HepG2 (cell line): ENCODE data around the gene STK40. TPM values are rescaled to one million over a fixed set of nuclear protein-coding genes. Genes with fewer than 3 reads are reported as not detected.

ENCODE experiments used
- ATF1 ChIP-seq: IDR thresholded peaks from 2 replicates; pipeline ENCODE4 v1.6.1; 2016; ENCODE audit warnings: mild to moderate bottlenecking, control low read depth
- ELF3 ChIP-seq: IDR thresholded peaks from 2 replicates; pipeline ENCODE4 v1.6.1; 2016; ENCODE audit warnings: missing genetic modification reagents, missing compliant biosample characterization
- HOXA3 ChIP-seq: sonication (generic); formaldehyde crosslinking; IDR thresholded peaks from 2 replicates; pipeline ENCODE4 v1.5.0; 2020; ENCODE audit warnings: missing genetic modification reagents
- MXI1 ChIP-seq: IDR thresholded peaks from 3 replicates; pipeline ENCODE4 v1.6.1; 2012; ENCODE audit warnings: low read depth, low read length, inconsistent platforms, borderline replicate concordance
- POLR2G ChIP-seq: fragments of 200-400 bp; formaldehyde crosslinking; IDR thresholded peaks from 2 replicates; pipeline ENCODE4 v1.6.1; 2018; ENCODE audit warnings: mild to moderate bottlenecking, low read depth, low read length, moderate library complexity
- RBAK ChIP-seq: sonication (generic); formaldehyde crosslinking; IDR thresholded peaks from 2 replicates; pipeline ENCODE4 v1.5.1; 2020; ENCODE audit warnings: mild to moderate bottlenecking, missing genetic modification reagents
- RNF2 ChIP-seq: fragments of 450-650 bp; conservative IDR thresholded peaks from 2 replicates; pipeline ENCODE4 v1.6.1; 2016; ENCODE audit warnings: low read depth
- SP1 ChIP-seq, 2 experiments: fragments of 450-650 bp in 1 of 2; sonication (generic) in 1 of 2; formaldehyde crosslinking in 1 of 2; IDR thresholded peaks; 2 replicates each; pipeline versions ENCODE4 v1.4.0 to v1.6.1; 2016 to 2020; ENCODE audit warnings: missing genetic modification reagents in 1 of 2
- SRY ChIP-seq: sonication (generic); formaldehyde crosslinking; IDR thresholded peaks from 2 replicates; pipeline ENCODE4 v1.8.0; 2022; ENCODE audit warnings: mild to moderate bottlenecking, missing genetic modification reagents
- TAF1 ChIP-seq: sonication (generic); formaldehyde crosslinking; IDR thresholded peaks from 2 replicates; pipeline ENCODE4 v1.4.0; 2020; ENCODE audit warnings: missing genetic modification reagents
- ZMYM3 ChIP-seq: sonication (generic); formaldehyde crosslinking; IDR thresholded peaks from 2 replicates; pipeline ENCODE4 v1.5.1; 2020; ENCODE audit warnings: mild to moderate bottlenecking, missing genetic modification reagents
- ZNF205 ChIP-seq: IDR thresholded peaks from 2 replicates; pipeline ENCODE4 v1.6.1; 2018; ENCODE audit warnings: missing biosample characterization, missing genetic modification reagents
- ZNF501 ChIP-seq: sonication (generic); formaldehyde crosslinking; IDR thresholded peaks from 2 replicates; pipeline ENCODE4 v1.5.1; 2020; ENCODE audit warnings: mild to moderate bottlenecking, moderate library complexity, missing genetic modification reagents
- ZNF556 ChIP-seq: sonication (generic); formaldehyde crosslinking; IDR thresholded peaks from 2 replicates; pipeline ENCODE4 v1.4.0; 2020; ENCODE audit warnings: mild to moderate bottlenecking, missing genetic modification reagents, borderline replicate concordance
- ZNF776 ChIP-seq: sonication (generic); formaldehyde crosslinking; IDR thresholded peaks from 2 replicates; pipeline ENCODE4 v1.4.0; 2020; ENCODE audit warnings: mild to moderate bottlenecking, missing genetic modification reagents
- polyA plus RNA-seq, 8 experiments: library from polyadenylated mRNA; depleted of rRNA in 3 of 8; stranded (reverse) in 7 of 8; unstranded in 1 of 8; fragments of >200 nt; fragmentation: Illumina TruSeq in 4 of 8; extraction: Trizol in 4 of 8; gene quantifications; 2 replicates each; pipeline versions ENCODE4 v1.2.1 to v1.2.3, GENCODE V29; 2011 to 2016; ENCODE audit warnings: low read depth in 4 of 8, missing spikeins in 1 of 8, mixed read lengths in 1 of 8; ENCODE audit not compliant: insufficient read depth in 1 of 8
- total RNA-seq, 5 experiments: library from RNA; depleted of rRNA; stranded (reverse); fragments of >200 nt; fragmentation: Illumina TruSeq; extraction: Trizol; gene quantifications; 2 replicates each; pipeline ENCODE4 v1.2.3, GENCODE V29; 2016; ENCODE audit warnings: low read depth in 1 of 5
- TF ChIP-seq, protein P1 (sequence below), 2 experiments: sonication (generic) in 1 of 2; formaldehyde crosslinking in 1 of 2; IDR thresholded peaks; 2 replicates each; pipeline versions ENCODE4 v1.4.0 to v1.6.1; 2018 to 2020; ENCODE audit warnings: missing genetic modification reagents in 2 of 2, borderline replicate concordance in 1 of 2, low read depth in 1 of 2, mild to moderate bottlenecking in 1 of 2, missing biosample characterization in 1 of 2
- TF ChIP-seq, protein P2 (sequence below): IDR thresholded peaks from 2 replicates; pipeline ENCODE4 v1.6.1; 2016; ENCODE audit warnings: low read depth
- TF ChIP-seq, protein P3 (sequence below): IDR thresholded peaks from 2 replicates; pipeline ENCODE4 v1.6.1; 2012; ENCODE audit warnings: low read length, improper control_type of control experiment
- TF ChIP-seq, protein P4 (sequence below): IDR thresholded peaks from 2 replicates; pipeline ENCODE4 v1.6.1; 2016; ENCODE audit warnings: low read depth, control low read depth
- TF ChIP-seq, protein P5 (sequence below): IDR thresholded peaks from 2 replicates; pipeline ENCODE4 v1.6.1; 2016; ENCODE audit warnings: missing genetic modification reagents, missing compliant biosample characterization

STK40 gene
- total and polyA plus RNA-seq, 2 of the 13 experiments (the other 11 are each of a cell fraction or from before 2014, with no cell fraction given) = 33.8 to 35.1 TPM

DNA sequence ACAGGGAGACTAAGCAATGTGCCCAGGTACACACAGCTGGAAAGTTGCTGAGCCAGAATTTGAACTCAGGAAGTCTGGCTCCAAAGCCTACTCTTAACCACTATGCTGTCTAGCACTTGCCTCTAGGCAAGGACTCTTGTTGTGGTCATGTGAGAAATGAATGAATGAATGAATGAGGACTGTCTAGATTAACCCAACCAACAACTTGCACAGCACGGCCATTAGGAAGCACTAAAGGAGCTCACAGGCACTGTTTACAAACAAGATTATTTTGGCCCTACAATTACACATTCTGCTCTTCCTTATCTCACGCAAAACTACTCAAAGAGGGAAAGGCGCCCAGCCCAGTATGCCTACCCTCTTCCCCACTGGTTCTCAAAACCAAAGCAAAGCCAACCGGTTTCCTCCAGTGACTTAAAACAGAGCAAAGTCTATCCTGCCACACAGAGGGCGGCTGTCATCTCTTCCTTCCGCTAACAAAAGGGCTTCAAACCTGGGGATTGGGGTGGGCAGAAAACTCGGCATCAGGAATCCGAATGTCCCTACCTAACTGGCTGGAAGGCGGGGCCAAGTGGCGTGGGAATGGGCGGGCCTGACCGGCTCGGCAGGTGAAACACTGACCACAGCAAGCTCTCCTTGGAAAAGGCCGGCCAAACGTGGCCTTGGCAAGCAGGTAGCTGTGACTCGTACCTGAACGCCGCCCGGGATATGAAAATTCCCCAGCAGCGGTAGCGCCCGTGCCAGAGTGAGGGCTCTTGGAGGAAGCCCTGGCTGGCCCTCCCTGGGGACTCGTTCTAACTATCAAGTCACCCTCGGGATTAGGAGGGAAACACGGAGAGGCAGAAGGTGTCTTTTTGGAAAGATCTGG lies 948 bp downstream of the STK40 start (continued):
- TF ChIP-seq ATF1 = peak; percentile 41; the same call in 1 of the 2 replicates
- TF ChIP-seq RBAK = no peak
- TF ChIP-seq ZNF776 (CRISPR knock-in tag) = no peak
- TF ChIP-seq SP1 (IDR thresholded peaks at IDR 0.05) = no peak
- peak; percentile 58; the same call in 1 of the 2 replicates for TF ChIP-seq SP1 (CRISPR knock-in tag; IDR thresholded peaks at IDR 0.05)
- TF ChIP-seq, protein P1, sequence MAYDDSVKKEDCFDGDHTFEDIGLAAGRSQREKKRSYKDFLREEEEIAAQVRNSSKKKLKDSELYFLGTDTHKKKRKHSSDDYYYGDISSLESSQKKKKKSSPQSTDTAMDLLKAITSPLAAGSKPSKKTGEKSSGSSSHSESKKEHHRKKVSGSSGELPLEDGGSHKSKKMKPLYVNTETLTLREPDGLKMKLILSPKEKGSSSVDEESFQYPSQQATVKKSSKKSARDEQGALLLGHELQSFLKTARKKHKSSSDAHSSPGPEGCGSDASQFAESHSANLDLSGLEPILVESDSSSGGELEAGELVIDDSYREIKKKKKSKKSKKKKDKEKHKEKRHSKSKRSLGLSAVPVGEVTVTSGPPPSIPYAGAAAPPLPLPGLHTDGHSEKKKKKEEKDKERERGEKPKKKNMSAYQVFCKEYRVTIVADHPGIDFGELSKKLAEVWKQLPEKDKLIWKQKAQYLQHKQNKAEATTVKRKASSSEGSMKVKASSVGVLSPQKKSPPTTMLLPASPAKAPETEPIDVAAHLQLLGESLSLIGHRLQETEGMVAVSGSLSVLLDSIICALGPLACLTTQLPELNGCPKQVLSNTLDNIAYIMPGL (CRISPR knock-in tag; IDR thresholded peaks at IDR 0.05; ENCODE audit: borderline replicate concordance in 1 of 2, low read depth in 1 of 2) = peak; percentile 24 to 52; a peak in 1 of 4 replicates
- no peak; the same call in 1 of the 2 replicates for TF ChIP-seq ZNF556
- peak; percentile 43; the same call in 1 of the 2 replicates for TF ChIP-seq ZNF501 (CRISPR knock-in tag)
- TF ChIP-seq SRY (CRISPR knock-in tag) = no peak; the same call in 1 of the 2 replicates
- TF ChIP-seq, protein P2, sequence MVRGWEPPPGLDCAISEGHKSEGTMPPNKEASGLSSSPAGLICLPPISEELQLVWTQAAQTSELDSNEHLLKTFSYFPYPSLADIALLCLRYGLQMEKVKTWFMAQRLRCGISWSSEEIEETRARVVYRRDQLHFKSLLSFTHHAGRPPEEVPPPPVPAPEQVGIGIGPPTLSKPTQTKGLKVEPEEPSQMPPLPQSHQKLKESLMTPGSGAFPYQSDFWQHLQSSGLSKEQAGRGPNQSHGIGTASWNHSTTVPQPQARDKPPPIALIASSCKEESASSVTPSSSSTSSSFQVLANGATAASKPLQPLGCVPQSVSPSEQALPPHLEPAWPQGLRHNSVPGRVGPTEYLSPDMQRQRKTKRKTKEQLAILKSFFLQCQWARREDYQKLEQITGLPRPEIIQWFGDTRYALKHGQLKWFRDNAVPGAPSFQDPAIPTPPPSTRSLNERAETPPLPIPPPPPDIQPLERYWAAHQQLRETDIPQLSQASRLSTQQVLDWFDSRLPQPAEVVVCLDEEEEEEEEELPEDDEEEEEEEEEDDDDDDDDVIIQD = peak; percentile 95
- TF ChIP-seq HOXA3 (CRISPR knock-in tag) = peak; percentile 56; the same call in 1 of the 2 replicates
- no peak; the same call in 1 of the 2 replicates for TF ChIP-seq TAF1
- TF ChIP-seq, protein P3, sequence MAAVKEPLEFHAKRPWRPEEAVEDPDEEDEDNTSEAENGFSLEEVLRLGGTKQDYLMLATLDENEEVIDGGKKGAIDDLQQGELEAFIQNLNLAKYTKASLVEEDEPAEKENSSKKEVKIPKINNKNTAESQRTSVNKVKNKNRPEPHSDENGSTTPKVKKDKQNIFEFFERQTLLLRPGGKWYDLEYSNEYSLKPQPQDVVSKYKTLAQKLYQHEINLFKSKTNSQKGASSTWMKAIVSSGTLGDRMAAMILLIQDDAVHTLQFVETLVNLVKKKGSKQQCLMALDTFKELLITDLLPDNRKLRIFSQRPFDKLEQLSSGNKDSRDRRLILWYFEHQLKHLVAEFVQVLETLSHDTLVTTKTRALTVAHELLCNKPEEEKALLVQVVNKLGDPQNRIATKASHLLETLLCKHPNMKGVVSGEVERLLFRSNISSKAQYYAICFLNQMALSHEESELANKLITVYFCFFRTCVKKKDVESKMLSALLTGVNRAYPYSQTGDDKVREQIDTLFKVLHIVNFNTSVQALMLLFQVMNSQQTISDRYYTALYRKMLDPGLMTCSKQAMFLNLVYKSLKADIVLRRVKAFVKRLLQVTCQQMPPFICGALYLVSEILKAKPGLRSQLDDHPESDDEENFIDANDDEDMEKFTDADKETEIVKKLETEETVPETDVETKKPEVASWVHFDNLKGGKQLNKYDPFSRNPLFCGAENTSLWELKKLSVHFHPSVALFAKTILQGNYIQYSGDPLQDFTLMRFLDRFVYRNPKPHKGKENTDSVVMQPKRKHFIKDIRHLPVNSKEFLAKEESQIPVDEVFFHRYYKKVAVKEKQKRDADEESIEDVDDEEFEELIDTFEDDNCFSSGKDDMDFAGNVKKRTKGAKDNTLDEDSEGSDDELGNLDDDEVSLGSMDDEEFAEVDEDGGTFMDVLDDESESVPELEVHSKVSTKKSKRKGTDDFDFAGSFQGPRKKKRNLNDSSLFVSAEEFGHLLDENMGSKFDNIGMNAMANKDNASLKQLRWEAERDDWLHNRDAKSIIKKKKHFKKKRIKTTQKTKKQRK = no peak
- TF ChIP-seq ZMYM3 (CRISPR knock-in tag) = no peak
- TF ChIP-seq, protein P4, sequence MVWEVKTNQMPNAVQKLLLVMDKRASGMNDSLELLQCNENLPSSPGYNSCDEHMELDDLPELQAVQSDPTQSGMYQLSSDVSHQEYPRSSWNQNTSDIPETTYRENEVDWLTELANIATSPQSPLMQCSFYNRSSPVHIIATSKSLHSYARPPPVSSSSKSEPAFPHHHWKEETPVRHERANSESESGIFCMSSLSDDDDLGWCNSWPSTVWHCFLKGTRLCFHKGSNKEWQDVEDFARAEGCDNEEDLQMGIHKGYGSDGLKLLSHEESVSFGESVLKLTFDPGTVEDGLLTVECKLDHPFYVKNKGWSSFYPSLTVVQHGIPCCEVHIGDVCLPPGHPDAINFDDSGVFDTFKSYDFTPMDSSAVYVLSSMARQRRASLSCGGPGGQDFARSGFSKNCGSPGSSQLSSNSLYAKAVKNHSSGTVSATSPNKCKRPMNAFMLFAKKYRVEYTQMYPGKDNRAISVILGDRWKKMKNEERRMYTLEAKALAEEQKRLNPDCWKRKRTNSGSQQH (CRISPR knock-in tag) = peak; percentile 76; the same call in 1 of the 2 replicates
- TF ChIP-seq MXI1 = peak; percentile 50; the same call in 1 of the 3 replicates
- TF ChIP-seq POLR2G = peak; percentile 61; the same call in 1 of the 2 replicates
- TF ChIP-seq RNF2 = no peak
- TF ChIP-seq ELF3 = peak; percentile 38
- TF ChIP-seq ZNF205 (CRISPR knock-in tag) = 0 out of 2 replicates have a peak, but pooled peaks have one; percentile 53
- TF ChIP-seq, protein P5, sequence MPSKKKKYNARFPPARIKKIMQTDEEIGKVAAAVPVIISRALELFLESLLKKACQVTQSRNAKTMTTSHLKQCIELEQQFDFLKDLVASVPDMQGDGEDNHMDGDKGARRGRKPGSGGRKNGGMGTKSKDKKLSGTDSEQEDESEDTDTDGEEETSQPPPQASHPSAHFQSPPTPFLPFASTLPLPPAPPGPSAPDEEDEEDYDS (CRISPR knock-in tag) = peak; percentile 45; the same call in 1 of the 2 replicates
